Progenitor cell of endocrine pancreas (in vitro differentiated cells): Measurements from ENCODE around the gene SHISAL1. TPM values are rescaled to one million over a fixed set of nuclear protein-coding genes. Genes with fewer than 3 reads are reported as not detected.
A peak's percentile ranks its signal among the peaks of the same experiment; 100 is the strongest.

Experiments used
- DNase-seq: peaks from one replicate; pipeline ENCODE4 v3.0.0; 2021; ENCODE audit warnings: low spot score; ENCODE audit not compliant: unreplicated experiment
- H3K27ac Mint-ChIP-seq: 2 replicates; pipeline ENCODE4 v1.8.0; 2021; ENCODE audit warnings: mild to moderate bottlenecking, moderate library complexity, mixed read lengths
- H3K27me3 Mint-ChIP-seq: 2 replicates; pipeline ENCODE4 v1.8.0; 2021; ENCODE audit warnings: mixed read lengths
- H3K36me3 Mint-ChIP-seq: 2 replicates; pipeline ENCODE4 v1.8.0; 2022; ENCODE audit warnings: mixed read lengths; ENCODE audit not compliant: insufficient read depth
- H3K4me1 Mint-ChIP-seq: 2 replicates; pipeline ENCODE4 v1.8.0; 2021; ENCODE audit warnings: low read depth, mixed read lengths
- H3K4me3 Mint-ChIP-seq: 2 replicates; pipeline ENCODE4 v1.8.0; 2021; ENCODE audit warnings: low read depth, mild to moderate bottlenecking, moderate library complexity, mixed read lengths
- H3K9me3 Mint-ChIP-seq: 2 replicates; pipeline ENCODE4 v1.8.0; 2021; ENCODE audit warnings: low read depth, mixed read lengths
- CTCF ChIP-seq: fragments of 200-600 bp; sonication (generic); IDR thresholded peaks from one replicate; pipeline ENCODE4 v1.5.0; 2021; ENCODE audit warnings: antibody characterized with exemption, mild to moderate bottlenecking; ENCODE audit not compliant: unreplicated experiment
- total RNA-seq: library from RNA; stranded (reverse); gene quantifications from 2 replicates; pipeline ENCODE4 v1.2.1, GENCODE V29; 2021

Gene SHISAL1
- total RNA-seq, 1 donor from 2014 or later = 0.46 TPM

- no peak for TF ChIP-seq CTCF
These were observed 52.3 kb downstream of the SHISAL1 start for GRCh38 chr22:44260216-44261035.

GRCh38 chr22:44259366-44260215, 53.2 kb downstream of the SHISAL1 start:
- Mint-ChIP-seq H3K27ac (no peak overlapping the region), H3K36me3 (no peaks in the 10 kb centered on the region), H3K9me3 (no peaks in the 10 kb centered on the region), H3K4me1 (no peaks in the 10 kb centered on the region), H3K27me3 (peaks cover 38% of the 10 kb centered on the region), H3K4me3 (no peak overlapping the region)
- no peak for TF ChIP-seq CTCF
- no peak for DNase-seq

More at GRCh38 chr22:44260216-44261035, 52.3 kb downstream of the SHISAL1 start:
- Mint-ChIP-seq H3K4me1 (no peaks in the 10 kb centered on the region), H3K27ac (no peak overlapping the region), H3K36me3 (no peaks in the 10 kb centered on the region), H3K4me3 (no peak overlapping the region), H3K9me3 (no peaks in the 10 kb centered on the region), H3K27me3 (peaks cover 30% of the 10 kb centered on the region)
- DNase-seq = no peak

- H3K4me3 Mint-ChIP-seq = no peak overlapping the region
These were observed 55.9 kb downstream of the SHISAL1 start for GRCh38 chr22:44256556-44257485.

GRCh38 chr22:44256085-44256484, 56.7 kb downstream of the SHISAL1 start:
- no peak for TF ChIP-seq CTCF
- Mint-ChIP-seq H3K27ac (no peak overlapping the region), H3K36me3 (no peaks in the 10 kb centered on the region), H3K4me1 (no peaks in the 10 kb centered on the region), H3K27me3 (peaks cover 35% of the 10 kb centered on the region), H3K9me3 (peaks cover 4% of the 10 kb centered on the region), H3K4me3 (no peak overlapping the region)
- DNase-seq = peak; percentile 1

More at GRCh38 chr22:44256556-44257485, 55.9 kb downstream of the SHISAL1 start:
- peaks cover 35% of the 10 kb centered on the region for H3K27me3 Mint-ChIP-seq
- no peak overlapping the region for H3K27ac Mint-ChIP-seq
- no peaks in the 10 kb centered on the region for H3K36me3 Mint-ChIP-seq
- no peaks in the 10 kb centered on the region for H3K4me1 Mint-ChIP-seq
- peak; percentile 3 for DNase-seq
- H3K9me3 Mint-ChIP-seq = no peaks in the 10 kb centered on the region
- TF ChIP-seq CTCF = no peak
